DMS53 treated with DMSO at 0.1 percent for 48 hours (cell line): ENCODE measurements around the gene ZSWIM8.
"Not testable (repeated sequence)": the region's sequence is repeated elsewhere in the genome, so short reads cannot be mapped to it uniquely, and the experiment has no call there.

Experiments used
- DNase-seq: peaks from one replicate; lab custom pipeline; 2025; ENCODE audit not compliant: unreplicated experiment; lab: John Stamatoyannopoulos, UW

The ZSWIM8 gene

DNA sequence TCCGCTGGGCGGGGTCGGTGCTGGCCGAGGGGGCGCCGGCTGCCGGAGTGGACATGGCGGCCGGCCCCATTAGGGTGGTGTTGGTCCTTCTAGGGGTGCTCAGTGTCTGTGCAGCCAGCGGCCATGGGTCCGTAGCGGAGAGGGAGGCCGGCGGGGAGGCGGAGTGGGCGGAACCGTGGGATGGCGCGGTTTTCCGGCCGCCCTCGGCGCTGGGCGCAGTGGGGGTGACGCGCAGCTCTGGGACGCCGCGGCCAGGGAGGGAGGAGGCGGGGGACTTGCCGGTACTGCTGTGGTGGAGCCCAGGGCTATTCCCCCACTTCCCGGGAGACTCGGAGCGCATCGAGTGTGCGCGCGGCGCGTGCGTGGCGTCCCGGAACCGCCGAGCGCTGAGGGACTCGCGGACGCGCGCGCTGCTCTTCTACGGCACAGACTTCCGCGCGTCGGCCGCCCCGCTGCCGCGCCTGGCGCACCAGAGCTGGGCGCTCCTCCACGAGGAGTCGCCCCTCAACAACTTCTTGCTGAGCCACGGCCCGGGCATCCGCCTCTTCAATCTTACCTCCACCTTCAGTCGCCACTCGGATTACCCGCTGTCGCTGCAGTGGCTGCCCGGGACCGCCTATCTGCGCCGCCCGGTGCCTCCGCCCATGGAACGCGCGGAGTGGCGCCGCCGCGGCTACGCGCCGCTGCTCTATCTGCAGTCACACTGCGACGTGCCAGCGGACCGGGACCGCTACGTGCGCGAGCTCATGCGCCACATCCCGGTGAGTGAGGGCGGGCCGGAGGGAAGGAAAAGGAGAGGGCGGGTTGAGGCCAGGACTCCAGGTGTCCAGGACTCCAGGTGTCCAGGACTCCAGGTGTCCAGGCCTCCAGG is 12.9 kb upstream of the ZSWIM8 start:
- DNase-seq, result peak; percentile 83

DNA sequence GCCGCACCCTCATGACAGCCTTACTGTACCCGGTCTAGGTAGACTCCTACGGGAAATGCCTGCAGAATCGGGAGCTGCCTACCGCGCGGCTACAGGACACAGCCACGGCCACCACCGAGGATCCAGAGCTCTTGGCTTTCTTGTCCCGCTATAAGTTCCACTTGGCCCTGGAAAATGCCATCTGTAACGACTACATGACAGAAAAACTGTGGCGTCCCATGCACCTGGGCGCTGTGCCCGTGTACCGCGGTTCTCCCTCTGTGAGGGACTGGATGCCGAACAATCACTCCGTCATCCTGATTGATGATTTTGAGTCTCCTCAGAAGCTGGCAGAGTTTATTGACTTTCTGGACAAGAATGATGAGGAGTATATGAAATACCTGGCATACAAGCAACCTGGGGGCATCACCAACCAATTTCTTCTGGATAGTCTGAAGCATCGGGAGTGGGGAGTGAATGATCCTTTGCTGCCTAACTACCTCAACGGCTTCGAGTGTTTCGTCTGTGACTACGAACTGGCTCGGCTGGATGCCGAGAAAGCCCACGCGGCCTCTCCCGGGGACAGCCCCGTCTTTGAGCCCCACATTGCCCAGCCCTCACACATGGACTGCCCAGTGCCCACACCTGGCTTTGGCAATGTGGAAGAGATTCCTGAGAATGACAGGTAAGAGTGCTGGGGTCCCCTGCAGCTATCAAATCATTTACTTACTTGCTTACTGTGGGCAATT is 12.1 kb upstream of the ZSWIM8 start:
- no peak for DNase-seq

DNA sequence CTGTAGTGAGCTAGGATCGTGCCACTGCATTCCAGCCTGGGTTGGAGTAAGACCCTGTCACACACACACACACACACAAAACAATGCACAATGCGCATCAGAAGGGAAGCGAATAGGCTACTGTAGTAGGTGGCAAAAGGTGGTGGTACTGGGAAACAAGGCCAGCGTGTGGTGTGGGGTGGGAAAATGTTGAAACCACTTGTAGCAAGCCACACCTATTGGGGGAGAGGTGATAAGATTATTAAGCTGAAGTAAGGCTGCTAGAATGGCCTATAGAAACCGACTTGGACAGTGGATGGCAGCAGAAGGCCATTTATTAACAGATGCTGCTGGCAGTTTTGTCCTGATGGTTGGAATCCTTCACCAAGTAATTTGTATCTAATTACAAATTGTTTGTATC is 10.8 kb upstream of the ZSWIM8 start:
- no peak for DNase-seq

DNA sequence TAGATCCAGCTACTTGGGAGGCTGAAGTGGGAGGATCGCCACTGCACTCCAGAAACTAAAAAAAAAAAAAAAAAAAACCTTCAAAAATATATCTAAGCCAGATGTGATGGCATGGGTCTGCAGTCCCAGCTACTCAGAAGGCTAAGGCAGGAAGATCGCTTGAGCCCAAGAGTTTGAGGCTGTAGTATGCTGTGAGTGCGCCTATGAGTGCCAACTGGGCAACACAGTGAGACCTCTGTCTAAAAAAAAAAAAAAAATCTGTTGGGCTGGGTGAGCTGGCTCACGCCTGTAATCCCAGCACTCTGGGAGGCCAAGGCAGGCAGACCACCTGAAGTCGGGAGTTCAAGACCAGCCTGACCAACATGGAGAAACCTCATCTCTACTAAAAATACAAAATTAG is 6.4 kb upstream of the ZSWIM8 start:
- no peak for DNase-seq

DNA sequence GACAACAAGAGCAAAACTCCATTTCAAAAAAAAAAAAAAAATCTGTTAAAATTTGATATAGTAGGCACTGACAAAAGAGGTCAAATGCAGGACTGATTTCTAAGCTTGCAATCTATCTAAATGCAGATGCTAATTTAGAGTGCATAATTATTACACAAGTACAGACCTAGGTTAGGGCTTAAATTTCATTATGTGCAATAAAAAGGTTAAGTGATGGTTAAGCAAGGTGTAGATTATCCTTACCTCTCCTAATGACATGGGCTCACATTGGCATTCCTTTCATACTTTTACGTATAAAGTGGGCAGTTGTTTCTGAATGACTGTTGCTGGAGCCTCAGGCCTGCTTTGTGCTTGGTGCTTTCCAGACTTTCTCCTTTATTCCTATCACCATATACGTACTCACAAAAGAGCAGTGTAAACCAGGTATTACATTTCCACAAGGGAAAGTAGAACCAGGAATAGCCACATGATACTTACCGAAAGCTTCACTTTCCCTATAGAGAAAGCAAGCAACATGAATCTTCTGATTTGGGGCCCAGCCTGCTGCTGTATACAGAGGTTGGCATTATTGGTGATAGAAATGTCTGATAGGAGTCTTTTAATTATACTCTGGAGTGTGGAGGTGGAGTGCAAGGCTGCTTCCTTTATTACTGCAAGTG is 5.7 kb upstream of the ZSWIM8 start:
- DNase-seq, result no peak

- no peak for DNase-seq
These were observed 5.1 kb upstream of the ZSWIM8 start for GRCh38 chr10:73780301-73780700.

DNA sequence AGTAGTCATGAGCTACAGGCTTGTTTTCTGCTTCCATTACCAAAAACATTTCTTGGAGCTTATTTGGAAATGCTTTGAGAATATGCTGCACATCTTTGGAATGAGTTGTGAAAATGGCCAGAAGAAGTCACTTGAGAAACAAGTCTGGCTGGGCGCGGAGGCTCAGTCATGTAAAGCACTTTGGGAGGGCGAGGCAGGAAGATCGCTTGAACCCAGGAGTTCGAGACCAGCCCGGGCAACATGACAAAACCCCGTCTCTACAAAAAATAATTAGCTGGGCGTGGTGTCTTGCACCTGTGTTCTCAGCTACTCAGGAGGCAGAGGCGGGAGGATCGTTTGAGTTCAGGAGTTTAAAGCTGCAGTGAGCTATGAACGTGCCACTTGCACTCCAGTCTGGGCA is 4.4 kb upstream of the ZSWIM8 start:
- DNase-seq, result no peak

- DNase-seq, result no peak
These were observed 3.9 kb upstream of the ZSWIM8 start for GRCh38 chr10:73781548-73781878.

- peak; percentile 70 for DNase-seq
These were observed 3.3 kb upstream of the ZSWIM8 start, which contains the start of gene CHCHD1 for GRCh38 chr10:73781879-73782748. TSS of gene CHCHD1 (plus strand) at chr10:73782048. CDS start at chr10:73782076, 28 bp downstream.

DNA sequence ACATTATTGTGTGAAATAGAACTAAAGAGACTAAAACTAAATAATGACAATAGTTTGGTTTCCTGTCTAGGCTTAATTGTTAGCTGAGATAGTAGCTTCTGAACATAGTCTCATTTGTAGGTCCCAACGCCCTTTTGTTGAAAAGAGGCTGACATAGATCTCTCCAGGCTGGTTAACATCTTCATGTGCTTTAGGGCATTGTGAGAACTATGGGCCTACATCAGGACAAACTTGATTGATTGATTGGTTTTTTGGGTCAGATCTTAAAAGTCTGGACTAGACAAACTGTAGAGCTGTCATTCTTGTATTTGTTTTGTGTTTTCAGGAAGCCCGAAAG is 2.7 kb upstream of the ZSWIM8 start:
- DNase-seq, result no peak

- peak; percentile 4 for DNase-seq
These were observed 510 bp downstream of the ZSWIM8 start for GRCh38 chr10:73785721-73786511.

DNA sequence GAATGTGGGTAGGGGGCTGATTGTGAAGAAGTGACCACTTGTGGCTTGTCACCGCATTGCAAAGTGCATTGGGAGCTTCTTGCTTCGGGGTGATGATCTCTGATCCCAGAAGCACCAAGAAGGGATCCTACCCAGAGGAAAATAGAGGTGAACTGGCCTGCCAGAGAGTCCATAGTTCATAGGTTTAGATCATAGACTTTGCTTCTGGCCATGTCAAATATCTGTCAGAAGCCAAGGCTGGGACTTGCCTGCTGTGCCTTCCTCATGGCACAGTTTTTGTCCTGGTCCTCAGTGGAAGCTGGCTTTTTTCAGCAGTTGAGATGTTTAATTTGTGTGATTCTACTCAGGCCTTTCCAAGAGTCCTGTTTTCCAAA is 1.1 kb downstream of the ZSWIM8 start:
- DNase-seq, result no peak

DNA sequence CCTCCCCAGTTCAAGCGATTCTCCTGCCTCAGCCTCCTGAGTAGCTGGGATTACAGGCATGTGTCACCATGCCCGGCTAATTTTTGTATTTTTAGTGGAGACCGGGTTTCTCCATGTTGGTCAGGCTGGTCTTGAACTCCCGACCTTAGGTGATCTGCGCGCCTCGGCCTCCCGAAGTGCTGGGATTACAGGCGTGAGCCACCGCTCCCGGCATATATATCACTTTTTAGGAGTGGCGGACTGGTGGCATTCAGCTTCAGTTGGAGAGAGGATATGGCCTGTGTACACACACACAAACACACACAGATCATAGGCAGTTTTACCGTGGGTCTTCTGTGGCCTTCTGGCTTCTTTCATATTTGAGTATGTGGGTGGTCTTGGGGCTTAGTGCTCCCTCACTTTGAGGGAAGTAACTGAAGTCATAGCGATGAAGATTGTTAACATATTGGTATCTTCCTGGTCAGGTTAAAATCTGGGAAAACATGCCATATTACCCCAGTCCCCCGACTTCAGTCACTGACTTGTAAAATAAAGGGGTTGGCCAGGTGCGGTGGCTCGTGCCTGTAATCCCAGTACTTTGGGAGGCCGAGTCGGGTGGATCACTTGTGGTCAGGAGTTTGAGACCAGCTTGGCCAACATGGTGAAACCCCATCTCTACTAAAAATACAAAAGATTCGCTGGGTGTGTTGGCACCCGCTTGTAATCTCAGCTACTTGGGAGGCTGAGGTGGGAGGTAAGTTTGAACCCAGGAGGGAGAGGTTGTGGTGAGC is 1.8 kb downstream of the ZSWIM8 start:
- DNase-seq, result not testable (repeated sequence)

DNA sequence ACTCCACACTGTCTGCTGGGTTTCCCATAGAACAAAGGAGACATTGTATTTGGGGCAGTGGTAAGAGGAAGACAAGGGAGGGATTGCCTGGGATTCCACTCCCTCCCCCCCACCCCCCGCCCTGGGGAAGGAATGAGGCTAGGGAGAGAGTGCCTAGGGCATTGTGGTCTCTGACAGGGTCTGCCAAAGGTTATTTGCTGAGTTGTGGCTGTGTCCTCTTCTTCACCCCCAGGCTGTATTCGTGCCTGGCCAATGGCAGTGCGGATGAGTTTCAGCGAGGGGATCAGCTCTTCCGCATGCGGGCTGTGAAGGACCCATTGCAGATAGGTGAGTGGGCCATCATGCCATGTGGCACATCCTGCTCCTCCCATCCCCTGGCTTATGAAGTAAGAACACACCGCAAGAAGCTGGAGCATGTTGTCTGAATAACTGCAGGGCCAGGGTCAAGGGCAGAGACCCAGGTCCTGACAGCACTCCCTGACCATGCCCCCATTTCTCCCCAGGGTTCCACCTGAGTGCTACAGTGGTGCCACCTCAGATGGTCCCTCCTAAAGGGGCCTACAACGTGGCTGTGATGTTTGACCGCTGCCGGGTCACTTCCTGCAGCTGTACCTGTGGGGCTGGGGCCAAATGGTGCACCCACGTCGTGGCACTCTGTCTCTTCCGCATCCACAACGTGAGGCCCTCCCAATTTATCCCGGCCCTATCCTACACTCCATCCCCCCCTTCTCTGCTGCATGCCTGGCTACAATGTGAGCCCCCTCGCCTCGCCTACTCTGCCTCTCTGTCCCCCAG is 3.7 kb downstream of the ZSWIM8 start:
- DNase-seq, result no peak

DNA sequence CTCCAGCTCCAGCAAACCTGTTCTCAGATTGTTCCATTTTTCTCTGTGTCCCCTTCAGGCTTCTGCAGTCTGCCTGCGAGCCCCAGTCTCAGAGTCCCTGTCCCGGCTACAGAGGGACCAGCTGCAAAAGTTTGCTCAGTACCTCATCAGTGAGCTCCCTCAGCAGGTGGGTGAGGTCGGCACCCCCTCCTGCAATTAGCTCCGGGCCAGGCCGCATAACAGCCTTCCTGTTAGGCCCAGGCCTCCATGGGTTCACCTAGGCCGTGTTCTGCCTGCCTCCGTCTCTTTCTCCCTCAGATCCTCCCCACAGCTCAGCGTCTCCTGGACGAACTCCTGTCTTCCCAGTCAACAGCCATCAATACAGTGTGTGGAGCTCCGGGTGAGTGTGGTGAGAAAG is 4.3 kb downstream of the ZSWIM8 start:
- DNase-seq, result no peak

DNA sequence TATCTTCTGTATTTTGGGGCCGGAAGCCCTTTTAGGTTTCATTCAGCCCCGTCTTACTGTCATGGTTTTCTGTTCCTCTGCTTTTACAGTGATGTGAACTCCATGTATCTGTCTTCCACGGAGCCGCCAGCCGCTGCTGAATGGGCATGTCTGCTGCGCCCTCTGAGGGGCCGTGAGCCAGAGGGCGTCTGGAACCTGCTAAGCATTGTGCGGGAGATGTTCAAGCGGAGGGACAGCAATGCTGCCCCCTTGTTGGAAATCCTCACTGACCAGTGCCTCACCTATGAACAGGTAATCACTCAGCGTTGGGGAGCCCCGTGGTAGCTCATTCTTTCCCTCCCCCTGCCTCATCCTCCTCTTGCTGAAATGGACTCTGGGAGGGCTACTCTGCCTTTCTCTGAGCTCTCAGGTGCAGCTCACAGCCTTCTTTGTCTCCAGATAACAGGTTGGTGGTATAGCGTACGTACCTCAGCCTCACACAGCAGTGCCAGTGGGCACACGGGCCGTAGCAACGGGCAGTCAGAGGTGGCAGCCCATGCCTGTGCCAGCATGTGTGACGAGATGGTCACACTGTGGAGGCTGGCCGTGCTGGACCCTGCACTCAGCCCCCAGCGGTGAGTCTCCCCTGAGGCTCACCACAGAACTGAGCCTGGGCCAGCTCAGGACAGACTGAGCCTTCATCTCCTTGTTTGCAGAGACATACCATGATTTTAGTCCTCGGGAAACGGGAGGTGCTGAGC is 5.7 kb downstream of the ZSWIM8 start:
- DNase-seq, result no peak

GRCh38 chr10:73791871-73792400 is 6.5 kb downstream of the ZSWIM8 start:
- no peak for DNase-seq

DNA sequence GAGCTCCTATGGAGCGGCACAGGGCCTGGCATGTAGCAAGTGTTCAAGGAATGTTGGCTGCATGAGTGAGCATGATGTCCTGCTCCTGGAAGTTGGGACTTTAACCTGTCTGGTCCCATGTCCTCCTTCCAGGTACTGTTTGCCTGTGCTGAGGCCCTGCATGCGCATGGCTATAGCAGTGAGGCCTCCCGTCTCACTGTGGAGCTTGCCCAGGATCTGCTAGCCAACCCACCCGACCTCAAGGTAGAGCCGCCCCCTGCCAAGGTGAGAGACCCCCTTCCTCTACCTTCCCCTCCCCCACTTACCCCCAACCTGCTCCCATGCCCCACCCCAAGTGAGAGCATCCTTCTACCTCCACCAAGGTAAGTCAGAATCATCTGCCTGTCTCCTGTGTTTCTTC is 8.1 kb downstream of the ZSWIM8 start:
- no peak for DNase-seq
